Endothelial cell of umbilical vein (primary cell): ENCODE results near the gene AGPS.

Source experiments
- CTCF ChIP-seq, 2 donors: IDR thresholded peaks; 1 replicate in 1 of 2; 2 replicates in 1 of 2; pipeline ENCODE4 v1.5.1; 2011; ENCODE audit warnings: low read length in 2 of 2, mild to moderate bottlenecking in 2 of 2, moderate library complexity in 2 of 2, control low read depth in 1 of 2, inconsistent platforms in 1 of 2, low read depth in 1 of 2; ENCODE audit not compliant: insufficient read depth in 1 of 2; ENCODE audit errors: extremely low read depth in 1 of 2
- EZH2 ChIP-seq: IDR thresholded peaks from 2 replicates; pipeline ENCODE4 v1.6.1; 2012; ENCODE audit warnings: borderline replicate concordance, low read depth, mild to moderate bottlenecking, moderate library complexity, low read length, inconsistent platforms; ENCODE audit not compliant: severe bottlenecking
- FOS ChIP-seq: IDR thresholded peaks from 2 replicates; pipeline ENCODE4 v1.6.1; 2011; ENCODE audit warnings: mild to moderate bottlenecking, low read length, moderate library complexity, borderline replicate concordance; ENCODE audit not compliant: insufficient read depth
- GATA2 ChIP-seq: IDR thresholded peaks from 2 replicates; pipeline ENCODE4 v1.7.0; 2011; ENCODE audit warnings: low read depth, mild to moderate bottlenecking, moderate library complexity, mixed read lengths, low read length; ENCODE audit not compliant: insufficient read length, insufficient read depth
- POLR2A ChIP-seq: IDR thresholded peaks from 2 replicates; pipeline ENCODE4 v1.6.1; 2012; ENCODE audit warnings: low read depth, mild to moderate bottlenecking, control low read depth, low read length
- POLR2AphosphoS5 ChIP-seq: IDR thresholded peaks from 2 replicates; pipeline ENCODE4 v1.6.1; 2012; ENCODE audit warnings: low read depth, mild to moderate bottlenecking, control low read depth, low read length, moderate library complexity; ENCODE audit not compliant: insufficient read depth
- TF ChIP-seq, protein P1 (sequence below): IDR thresholded peaks from 2 replicates; pipeline ENCODE4 v1.6.1; 2011; ENCODE audit not compliant: insufficient read depth, insufficient read length

DNA sequence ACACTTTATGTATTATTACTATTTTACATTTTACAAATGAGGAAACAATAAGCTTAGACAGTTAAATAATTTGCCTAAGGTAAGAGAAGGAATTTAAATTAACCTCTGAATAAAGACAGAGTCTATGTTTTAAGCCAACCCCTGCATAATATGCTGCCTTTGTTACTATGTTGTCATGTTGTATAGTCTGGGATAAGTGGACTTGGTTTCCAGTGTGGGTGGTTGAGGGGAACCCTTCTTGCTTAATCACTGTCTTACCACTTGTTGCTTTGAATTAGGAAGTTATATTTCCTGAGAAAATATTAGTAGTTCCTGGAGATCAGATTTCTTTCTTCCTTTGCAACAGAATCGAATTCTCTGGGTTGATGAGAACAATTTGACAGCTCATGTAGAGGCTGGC is 52.6 kb downstream of the AGPS start:
- TF ChIP-seq, protein P1, sequence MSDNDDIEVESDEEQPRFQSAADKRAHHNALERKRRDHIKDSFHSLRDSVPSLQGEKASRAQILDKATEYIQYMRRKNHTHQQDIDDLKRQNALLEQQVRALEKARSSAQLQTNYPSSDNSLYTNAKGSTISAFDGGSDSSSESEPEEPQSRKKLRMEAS = no peak
- TF ChIP-seq CTCF (IDR thresholded peaks at IDR 0.05; ENCODE audit: extremely low read depth in 1 of 2, insufficient read depth in 1 of 2, low read depth in 1 of 2, low read length in 2 of 2) = no peak
- no peak for TF ChIP-seq EZH2
- TF ChIP-seq GATA2 = no peak
- TF ChIP-seq POLR2A = no peak
- TF ChIP-seq POLR2AphosphoS5 = no peak
- no peak for TF ChIP-seq FOS
